ENCODE data around the gene UNKL. TPM values are rescaled to one million over a fixed set of nuclear protein-coding genes. Genes with fewer than 3 reads are reported as not detected.

The UNKL gene
- total RNA-seq, 1 donor from 2014 or later: 13.4 TPM

GRCh38 chr16:1449201-1449788 lies 34.8 kb upstream of the UNKL start:
- Histone ChIP-seq H3K27ac (replicated peaks) (no peak overlapping the region), H3K4me1 (no peaks in the 10 kb centered on the region), H3K9me3 (replicated peaks) (no peaks in the 10 kb centered on the region), H3K4me3 (no peak overlapping the region), H3K36me3 (peaks cover 91% of the 10 kb centered on the region), H3K27me3 (ENCODE audit: low read depth) (no peaks in the 10 kb centered on the region)
- no peak for TF ChIP-seq CTCF (IDR thresholded peaks at IDR 0.05; ENCODE audit: borderline replicate concordance)
- no peak for DNase-seq
- intact Hi-C loops (cut with micrococcal nuclease): no loop called here

GRCh38 chr16:1448536-1449116 lies 34.1 kb upstream of the UNKL start:
- Histone ChIP-seq H3K27me3 (ENCODE audit: low read depth) (no peaks in the 10 kb centered on the region), H3K4me3 (no peak overlapping the region), H3K9me3 (replicated peaks) (no peaks in the 10 kb centered on the region), H3K27ac (replicated peaks) (no peak overlapping the region), H3K4me1 (no peaks in the 10 kb centered on the region), H3K36me3 (peaks cover 85% of the 10 kb centered on the region)
- no peak for TF ChIP-seq CTCF (IDR thresholded peaks at IDR 0.05; ENCODE audit: borderline replicate concordance)
- intact Hi-C loops (cut with micrococcal nuclease): no loop called here
- no peak for DNase-seq

- H3K36me3 ChIP-seq: peaks cover 78% of the 10 kb centered on the region
- intact Hi-C loops (cut with micrococcal nuclease): no loop called here
- H3K4me1 ChIP-seq: no peaks in the 10 kb centered on the region
- no peak for TF ChIP-seq CTCF (IDR thresholded peaks at IDR 0.05; ENCODE audit: borderline replicate concordance)
- H3K4me3 ChIP-seq: no peak overlapping the region
- H3K27me3 ChIP-seq (ENCODE audit: low read depth): no peaks in the 10 kb centered on the region
- no peak overlapping the region for H3K27ac ChIP-seq (replicated peaks)
- no peak for DNase-seq
- no peaks in the 10 kb centered on the region for H3K9me3 ChIP-seq (replicated peaks)
These were observed 33.5 kb upstream of the UNKL start for GRCh38 chr16:1447965-1448364.

GRCh38 chr16:1446296-1447080 lies 32.0 kb upstream of the UNKL start:
- no peak overlapping the region for H3K27ac ChIP-seq (replicated peaks)
- DNase-seq: no peak
- intact Hi-C loops (cut with micrococcal nuclease): no loop called here
- H3K9me3 ChIP-seq (replicated peaks): no peaks in the 10 kb centered on the region
- TF ChIP-seq CTCF (IDR thresholded peaks at IDR 0.05; ENCODE audit: borderline replicate concordance): no peak
- H3K27me3 ChIP-seq (ENCODE audit: low read depth): no peaks in the 10 kb centered on the region
- no peaks in the 10 kb centered on the region for H3K4me1 ChIP-seq
- H3K4me3 ChIP-seq: no peak overlapping the region
- peaks cover 63% of the 10 kb centered on the region for H3K36me3 ChIP-seq

GRCh38 chr16:1445518-1446203 lies 31.2 kb upstream of the UNKL start:
- no peak for TF ChIP-seq CTCF (IDR thresholded peaks at IDR 0.05; ENCODE audit: borderline replicate concordance)
- no peak for DNase-seq
- H3K9me3 ChIP-seq (replicated peaks): no peaks in the 10 kb centered on the region
- H3K4me1 ChIP-seq: no peaks in the 10 kb centered on the region
- no peaks in the 10 kb centered on the region for H3K27me3 ChIP-seq (ENCODE audit: low read depth)
- H3K27ac ChIP-seq (replicated peaks): no peak overlapping the region
- no peak overlapping the region for H3K4me3 ChIP-seq
- peaks cover 55% of the 10 kb centered on the region for H3K36me3 ChIP-seq
- intact Hi-C loops (cut with micrococcal nuclease): no loop called here

Measured in left ventricle myocardium inferior (tissue), 1 donor.